ENCODE measurements around the gene GUCA1A.
"Not testable (repeated sequence)": the region's sequence is repeated elsewhere in the genome, so short reads cannot be mapped to it uniquely, and the experiment has no call there.

GUCA1A gene

GRCh38 chr6:42177514-42178364 is 4.6 kb downstream of the GUCA1A start:
- DNase-seq (ENCODE audit: low spot score), result no peak

DNA sequence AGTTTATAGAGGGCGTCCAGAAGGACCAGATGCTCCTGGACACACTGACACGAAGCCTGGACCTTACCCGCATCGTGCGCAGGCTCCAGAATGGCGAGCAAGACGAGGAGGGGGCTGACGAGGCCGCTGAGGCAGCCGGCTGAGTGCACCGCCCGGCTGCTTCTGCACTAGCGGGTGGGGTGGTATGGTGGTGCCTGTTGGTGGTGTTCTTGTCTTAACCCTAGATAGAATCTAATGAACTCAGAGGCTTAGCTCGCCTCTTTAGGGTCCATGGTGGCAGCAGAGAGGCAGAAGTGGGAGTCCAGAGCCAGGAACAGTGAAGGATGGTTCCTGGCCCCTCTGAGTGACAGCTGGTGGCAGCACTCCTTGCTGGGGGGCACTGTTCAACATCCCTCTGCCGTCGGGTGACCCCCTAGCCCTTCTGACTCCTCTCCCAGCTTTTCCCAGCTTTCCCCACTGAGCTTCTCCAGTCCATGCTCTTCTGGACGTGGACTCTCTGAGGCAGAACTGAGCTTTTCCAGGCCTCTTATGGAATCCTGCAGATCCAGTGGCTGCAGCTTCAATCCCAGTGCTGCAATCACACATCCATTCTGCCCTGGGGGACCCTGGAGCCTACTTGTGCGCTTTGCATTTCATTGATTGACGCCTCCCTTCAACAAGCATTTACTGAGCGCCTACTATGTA is 6.2 kb downstream of the GUCA1A start:
- no peak for DNase-seq (ENCODE audit: low spot score)

- no peak for DNase-seq (ENCODE audit: low spot score)
Measured at GRCh38 chr6:42179945-42180313, 6.8 kb downstream of the GUCA1A start.

DNA sequence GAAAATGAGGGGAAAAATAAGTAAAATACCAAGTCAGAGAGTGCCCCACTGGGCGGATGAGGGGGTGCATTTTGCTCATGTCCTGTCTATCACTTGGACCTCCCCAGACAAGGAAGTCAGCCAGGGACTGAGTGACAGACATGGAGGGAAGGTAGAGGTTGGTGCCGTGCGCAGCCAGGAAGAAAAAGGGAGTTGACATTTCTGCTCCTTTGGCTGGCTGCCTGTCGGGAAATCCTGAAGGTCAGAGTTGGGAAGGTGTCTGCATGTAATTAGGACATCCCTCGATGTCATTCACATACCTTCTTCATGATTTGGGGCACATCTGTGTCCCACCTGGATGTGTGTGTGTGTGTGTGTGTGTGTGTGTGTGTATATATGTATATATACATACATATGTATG is 8.9 kb downstream of the GUCA1A start:
- DNase-seq (ENCODE audit: low spot score), result no peak

DNA sequence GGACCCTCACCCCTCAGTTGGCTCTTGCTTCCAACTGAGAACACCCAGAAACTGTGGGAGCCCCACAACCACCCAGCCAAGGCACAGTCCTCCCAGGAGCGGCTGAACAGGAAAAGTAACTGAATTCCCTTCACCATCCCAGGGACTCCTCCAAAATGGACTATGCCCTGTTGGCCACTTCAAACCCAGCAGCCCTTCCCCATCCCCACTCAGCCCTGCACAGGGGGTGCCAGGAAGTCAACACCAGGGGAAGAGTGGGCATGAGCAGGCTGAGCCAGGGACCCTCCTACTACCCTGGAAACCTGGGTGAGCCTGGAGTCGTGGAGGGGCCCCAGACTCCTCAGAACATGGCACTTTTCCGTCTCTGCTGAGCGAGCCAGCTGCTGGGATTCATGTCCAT is 11.3 kb downstream of the GUCA1A start:
- DNase-seq (ENCODE audit: low spot score), result no peak

GRCh38 chr6:42185597-42185996 is 12.4 kb downstream of the GUCA1A start:
- no peak for DNase-seq (ENCODE audit: low spot score)

DNA sequence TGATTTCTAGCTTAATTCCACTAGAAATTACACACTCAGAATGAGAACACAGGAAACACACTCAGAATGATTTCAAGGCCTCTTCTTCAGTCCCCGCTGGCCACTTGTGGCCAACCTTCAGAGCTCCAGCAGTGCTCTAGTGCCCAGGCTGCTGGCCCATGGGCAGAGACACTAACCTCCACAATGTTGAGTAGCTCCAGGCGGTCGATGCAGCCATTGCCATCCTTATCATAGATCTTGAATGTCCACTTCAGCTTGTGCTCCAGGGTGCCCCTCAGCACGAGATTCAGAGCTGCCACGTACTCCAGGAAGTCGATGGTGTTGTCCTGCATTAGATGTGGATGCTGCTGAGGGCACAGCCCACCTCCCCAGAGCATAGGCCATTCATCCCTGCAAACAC is 15.2 kb downstream of the GUCA1A start:
- no peak for DNase-seq (ENCODE audit: low spot score)

GRCh38 chr6:42190554-42191183 is 17.5 kb downstream of the GUCA1A start:
- DNase-seq (ENCODE audit: low spot score), result no peak

- DNase-seq (ENCODE audit: low spot score), result not testable (repeated sequence)
Measured at GRCh38 chr6:42192385-42192784, 19.2 kb downstream of the GUCA1A start.

DNA sequence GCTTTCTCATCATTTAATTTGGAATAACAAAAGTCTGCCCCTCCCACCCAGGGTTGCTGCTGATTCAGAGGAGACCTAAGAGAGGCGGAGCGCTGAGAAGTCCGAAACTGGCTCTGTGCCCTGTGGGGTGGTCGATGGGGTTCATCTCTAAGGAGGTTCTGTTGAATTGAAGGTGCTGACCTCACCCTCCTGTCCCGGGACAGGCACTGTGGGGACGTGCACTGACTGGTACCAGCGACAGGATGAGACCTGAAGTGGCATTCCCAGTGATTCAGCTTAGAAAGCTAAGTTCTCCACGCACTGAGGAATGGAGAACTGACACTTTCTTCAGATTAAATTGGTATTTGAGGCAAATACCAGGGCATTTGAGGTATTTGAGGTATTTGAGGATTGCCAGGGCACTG is 20.3 kb downstream of the GUCA1A start:
- no peak for DNase-seq (ENCODE audit: low spot score)

- DNase-seq (ENCODE audit: low spot score), result no peak
Measured at GRCh38 chr6:42194056-42194455, 20.9 kb downstream of the GUCA1A start.

DNA sequence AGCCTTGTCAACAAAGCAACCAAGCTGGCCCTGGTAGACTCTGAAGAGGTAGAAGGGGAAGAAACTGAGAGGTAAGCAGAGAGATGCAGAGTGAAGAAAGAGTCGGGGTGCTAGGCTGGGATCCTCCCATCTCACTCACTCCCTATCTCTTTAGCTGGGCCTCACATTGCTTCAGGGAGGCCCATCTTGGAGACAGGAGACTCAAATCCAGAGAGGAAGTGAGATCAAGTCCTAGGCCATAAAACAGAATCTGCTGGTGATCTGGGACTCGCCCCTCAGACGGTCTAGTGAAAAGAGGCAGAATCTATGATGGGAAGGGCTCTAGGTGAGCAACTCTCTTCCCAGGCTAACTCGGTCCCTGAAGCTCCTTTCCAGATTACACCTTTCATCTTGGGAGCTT is 22.3 kb downstream of the GUCA1A start:
- no peak for DNase-seq (ENCODE audit: low spot score)

DNA sequence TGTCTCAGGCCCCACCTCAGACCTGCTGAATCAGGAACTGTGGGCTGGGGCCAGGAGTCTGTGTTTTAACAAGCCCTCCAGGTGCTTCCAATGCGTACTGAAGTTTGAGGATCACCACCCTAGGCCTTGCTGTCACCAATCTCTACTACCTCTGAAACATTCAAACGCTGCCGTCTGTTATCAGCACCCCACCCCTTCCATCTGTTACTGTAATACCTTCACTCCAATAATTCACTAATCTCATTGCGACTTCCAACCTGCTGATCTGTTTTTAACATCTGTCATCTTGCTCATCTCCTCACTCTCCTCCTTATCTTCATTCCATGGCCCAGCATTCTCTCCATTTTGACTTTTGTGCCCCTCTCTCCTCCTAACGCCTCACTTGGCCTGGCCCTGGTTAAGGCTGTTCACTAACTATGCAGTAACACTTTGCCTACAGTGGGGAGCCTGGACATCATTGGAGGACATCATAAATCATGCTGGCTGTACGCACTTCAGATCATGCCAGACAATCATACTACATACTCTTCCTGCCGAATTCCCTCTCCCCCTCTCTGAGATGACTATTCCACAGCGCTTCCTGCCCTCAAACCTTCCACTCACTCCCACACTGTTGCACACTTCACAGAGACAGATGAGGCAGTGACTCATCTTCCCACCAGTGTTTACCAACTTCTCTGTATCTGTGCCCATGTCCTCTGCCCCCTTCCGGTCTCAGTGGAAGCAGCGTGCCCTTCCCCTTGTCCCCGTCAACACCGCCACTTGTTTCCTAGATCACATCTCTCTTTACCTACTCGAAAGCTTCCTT is 24.6 kb downstream of the GUCA1A start:
- DNase-seq (ENCODE audit: low spot score), result no peak

- no peak for DNase-seq (ENCODE audit: low spot score)
Measured at GRCh38 chr6:42199106-42199981, 26.2 kb downstream of the GUCA1A start.

DNA sequence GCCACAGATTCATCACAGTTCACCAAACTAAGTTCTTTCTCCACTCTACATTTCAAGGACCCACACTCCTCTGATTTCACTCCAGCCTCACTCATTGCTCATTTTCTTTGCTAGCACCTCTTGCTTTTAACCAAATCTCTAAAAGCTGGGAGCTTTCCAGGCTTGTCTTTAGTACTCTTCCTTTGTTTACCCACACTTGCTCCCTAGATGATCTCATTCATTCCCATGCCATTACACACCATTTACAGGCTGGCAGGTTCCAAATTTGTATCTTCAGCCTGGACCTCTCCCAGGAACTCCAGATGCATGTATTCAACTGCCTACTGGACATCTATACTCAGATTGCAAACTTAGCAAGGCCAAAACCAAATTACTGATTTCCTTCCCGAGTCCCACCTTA is 26.9 kb downstream of the GUCA1A start:
- DNase-seq (ENCODE audit: low spot score), result no peak

GRCh38 chr6:42201382-42201781 is 28.2 kb downstream of the GUCA1A start:
- DNase-seq (ENCODE audit: low spot score), result no peak

GRCh38 chr6:42202131-42202915 is 29.2 kb downstream of the GUCA1A start:
- DNase-seq (ENCODE audit: low spot score), result not testable (repeated sequence)

DNA sequence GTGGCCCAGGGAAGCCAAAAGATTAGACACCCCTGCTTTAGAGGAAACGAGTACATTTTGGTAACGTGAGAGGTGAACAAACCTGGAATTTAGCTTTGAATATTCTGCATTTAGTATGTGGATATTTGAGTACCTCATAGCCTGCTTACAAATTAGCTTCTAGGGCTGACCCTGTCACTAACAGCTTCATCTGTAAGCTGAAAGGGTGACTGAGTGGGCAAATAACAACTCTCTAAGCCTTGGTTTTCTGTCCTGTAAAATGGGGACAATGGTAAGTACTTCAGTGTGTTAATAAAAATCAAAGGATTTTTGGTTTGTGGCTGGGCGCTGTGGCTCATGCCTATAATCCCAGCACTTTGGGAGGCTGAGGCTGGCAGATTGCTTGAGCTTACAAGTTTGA is 30.0 kb downstream of the GUCA1A start:
- no peak for DNase-seq (ENCODE audit: low spot score)

- DNase-seq (ENCODE audit: low spot score), result no peak
Measured at GRCh38 chr6:42204768-42205282, 31.7 kb downstream of the GUCA1A start.

- not testable (repeated sequence) for DNase-seq (ENCODE audit: low spot score)
Measured at GRCh38 chr6:42207559-42207958, 34.4 kb downstream of the GUCA1A start.
